SK-N-SH (cell line): ENCODE data around the gene PCSK5. TPM values are rescaled to one million over a fixed set of nuclear protein-coding genes. Genes with fewer than 3 reads are reported as not detected.

Source experiments
- CTCF ChIA-PET: fragments of 300-600, 350-600 bp; formaldehyde crosslinking; extraction: SDS; loops from one replicate; lab custom pipeline; 2021; lab: Yijun Ruan, JAX
- POLR2A ChIA-PET: fragments of 350-600 bp; sonication (Branson Sonifier 250); formaldehyde crosslinking; extraction: SDS; loops from one replicate; lab custom pipeline; 2020; ENCODE audit warnings: antibody characterized with exemption, inconsistent platforms; lab: Yijun Ruan, JAX
- DNase-seq: peaks from one replicate; pipeline ENCODE4 v3.0.0; 2012
- H2AFZ ChIP-seq: fragments of 200-600 bp; sonication (generic); 2 replicates; pipeline ENCODE4 v1.8.1; 2016; ENCODE audit warnings: antibody characterized with exemption, mild to moderate bottlenecking, low read depth
- H3F3A ChIP-seq: fragments of 200-600 bp; sonication (generic); replicated peaks from 2 replicates; pipeline ENCODE3; 2016; ENCODE audit warnings: antibody characterized with exemption, mild to moderate bottlenecking; ENCODE audit not compliant: insufficient read depth
- H3K27ac ChIP-seq, 2 experiments: fragments of 200-500 bp in 1 of 2; fragments of 200-600 bp in 1 of 2; sonication (Bioruptor generic) in 1 of 2; sonication (generic), shearing (Covaris generic) in 1 of 2; 2 replicates each; pipeline versions ENCODE4 v1.5.1 to v1.6.1; 2014 to 2016; ENCODE audit warnings: low read depth in 2 of 2, inconsistent platforms in 1 of 2, low read length in 1 of 2, mild to moderate bottlenecking in 1 of 2, mixed read lengths in 1 of 2
- H3K27me3 ChIP-seq: fragments of 200-600 bp; sonication (generic), shearing (Covaris generic); 2 replicates; pipeline ENCODE4 v1.6.1; 2016; ENCODE audit warnings: mixed run types; ENCODE audit not compliant: insufficient read depth
- H3K36me3 ChIP-seq, 2 experiments: fragments of 200-500 bp in 1 of 2; fragments of 200-600 bp in 1 of 2; sonication (Bioruptor generic) in 1 of 2; sonication (generic) in 1 of 2; replicated peaks in 1 of 2; 2 replicates each; pipeline versions ENCODE3 to v1.5.1; 2014 to 2016; ENCODE audit warnings: low read length in 1 of 2, mild to moderate bottlenecking in 1 of 2; ENCODE audit not compliant: insufficient read depth in 2 of 2, control insufficient read depth in 1 of 2
- H3K4me1 ChIP-seq, 2 experiments: fragments of 200-500 bp in 1 of 2; fragments of 200-600 bp in 1 of 2; sonication (Bioruptor generic) in 1 of 2; sonication (generic), shearing (Covaris generic) in 1 of 2; 2 replicates each; pipeline versions ENCODE4 v1.5.1 to v1.6.1; 2014 to 2016; ENCODE audit warnings: low read depth in 1 of 2, low read length in 1 of 2, mixed run types in 1 of 2; ENCODE audit not compliant: insufficient read depth in 2 of 2, control insufficient read depth in 1 of 2
- H3K4me2 ChIP-seq: fragments of 200-600 bp; sonication (generic), shearing (Covaris generic); 2 replicates; pipeline ENCODE4 v1.6.1; 2017; ENCODE audit warnings: mixed run types
- H3K4me3 ChIP-seq, 2 experiments: fragments of 200-500 bp in 1 of 2; fragments of 200-600 bp in 1 of 2; sonication (Bioruptor generic) in 1 of 2; sonication (generic), shearing (Covaris generic) in 1 of 2; 2 replicates each; pipeline versions ENCODE4 v1.5.1 to v1.8.1; 2014 to 2016; ENCODE audit warnings: low read depth in 2 of 2, inconsistent platforms in 1 of 2, low read length in 1 of 2, mild to moderate bottlenecking in 1 of 2, mixed read lengths in 1 of 2, moderate library complexity in 1 of 2
- H3K79me2 ChIP-seq: fragments of 200-600 bp; sonication (generic); 2 replicates; pipeline ENCODE4 v1.8.1; 2017; ENCODE audit warnings: mild to moderate bottlenecking; ENCODE audit not compliant: insufficient read depth
- H3K9ac ChIP-seq: fragments of 200-600 bp; sonication (generic); 2 replicates; pipeline ENCODE4 v1.6.1; 2017; ENCODE audit warnings: mixed run types
- H3K9me2 ChIP-seq: fragments of 200-600 bp; sonication (generic); 2 replicates; pipeline ENCODE4 v1.6.1; 2017; ENCODE audit warnings: mixed run types
- H3K9me3 ChIP-seq: fragments of 200-600 bp; sonication (generic); 2 replicates; pipeline ENCODE4 v1.6.1; 2017; ENCODE audit warnings: mixed run types, mild to moderate bottlenecking, moderate library complexity
- H4K20me1 ChIP-seq: fragments of 200-600 bp; sonication (generic); 2 replicates; pipeline ENCODE4 v1.6.1; 2017; ENCODE audit warnings: mild to moderate bottlenecking, mixed run types; ENCODE audit not compliant: insufficient read depth
- GABPA ChIP-seq: IDR thresholded peaks from 2 replicates; pipeline ENCODE4 v1.4.0; 2012; ENCODE audit warnings: low read depth, mild to moderate bottlenecking
- JUND ChIP-seq: IDR thresholded peaks from 2 replicates; pipeline ENCODE4 v1.4.0; 2012
- NFIC ChIP-seq: IDR thresholded peaks from 2 replicates; pipeline ENCODE4 v1.4.0; 2012; ENCODE audit warnings: borderline replicate concordance
- POLR2AphosphoS5 ChIP-seq: IDR thresholded peaks from 2 replicates; pipeline ENCODE4 v1.6.1; 2012; ENCODE audit warnings: low read depth, low read length
- RAD21 ChIP-seq: IDR thresholded peaks from 2 replicates; pipeline ENCODE4 v1.6.1; 2012; ENCODE audit warnings: mild to moderate bottlenecking, low read length
- SIN3A ChIP-seq: IDR thresholded peaks from 2 replicates; pipeline ENCODE4 v1.6.1; 2012; ENCODE audit warnings: low read depth, mild to moderate bottlenecking, low read length, moderate library complexity, borderline replicate concordance
- SMC3 ChIP-seq: IDR thresholded peaks from 2 replicates; pipeline ENCODE4 v1.6.1; 2012; ENCODE audit warnings: low read depth, low read length, improper control_type of control experiment
- TAF1 ChIP-seq: IDR thresholded peaks from 2 replicates; pipeline ENCODE4 v1.6.1; 2012; ENCODE audit warnings: low read depth, mild to moderate bottlenecking, low read length, moderate library complexity, borderline replicate concordance
- WGBS: methylation state at CpG from one replicate; pipeline ENCODE4 v1.1.6; 2017; ENCODE audit warnings: low lambda C conversion rate; 5-methylcytosine and 5-hydroxymethylcytosine counted together
- polyA plus RNA-seq, 3 experiments: library from polyadenylated mRNA; depleted of rRNA; stranded (reverse); fragments of >200 nt; gene quantifications; 2 replicates each; pipeline ENCODE4 v1.2.3, GENCODE V29; 2012
- TF ChIP-seq, protein P1 (sequence below): fragments of 200-600 bp; sonication (generic); IDR thresholded peaks from 2 replicates; pipeline ENCODE4 v1.6.1; 2017; ENCODE audit warnings: antibody characterized with exemption, mild to moderate bottlenecking, moderate library complexity
- TF ChIP-seq, protein P2 (sequence below): IDR thresholded peaks from 2 replicates; pipeline ENCODE4 v1.4.0; 2012; ENCODE audit warnings: low read depth, borderline replicate concordance
- TF ChIP-seq, protein P3 (sequence below): fragments of 150-350 bp; IDR thresholded peaks from 2 replicates; pipeline ENCODE4 v1.6.1; 2017; ENCODE audit warnings: antibody characterized with exemption, low read length, low read depth, borderline replicate concordance
- TF ChIP-seq, protein P4 (sequence below): IDR thresholded peaks from 2 replicates; pipeline ENCODE4 v1.4.0; 2012; ENCODE audit warnings: low read depth

PCSK5 gene
- polyA plus RNA-seq, 1 of the 3 experiments (the other 2 are of a cell fraction) = 0.08 TPM

DNA sequence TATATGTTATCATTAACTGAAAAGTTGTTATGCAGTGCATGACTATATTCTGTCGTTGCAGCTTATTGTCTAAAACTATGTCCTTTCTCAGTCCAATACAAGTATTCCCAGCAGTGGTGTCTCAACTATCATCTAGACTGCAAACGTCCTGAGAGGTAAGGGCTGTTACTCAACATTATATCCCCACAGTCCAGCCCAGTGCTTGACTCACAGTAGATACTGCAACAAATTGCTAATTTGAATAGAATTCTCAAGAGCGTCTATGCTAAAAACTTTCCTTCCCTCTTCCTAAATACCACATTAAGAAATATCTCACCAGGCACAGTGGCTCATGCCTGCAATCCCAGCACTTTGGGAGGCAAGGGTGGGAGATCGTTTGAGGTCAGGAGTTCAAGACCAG, 37.7 kb upstream of the PCSK5 start (continued):
- TF ChIP-seq, protein P1, sequence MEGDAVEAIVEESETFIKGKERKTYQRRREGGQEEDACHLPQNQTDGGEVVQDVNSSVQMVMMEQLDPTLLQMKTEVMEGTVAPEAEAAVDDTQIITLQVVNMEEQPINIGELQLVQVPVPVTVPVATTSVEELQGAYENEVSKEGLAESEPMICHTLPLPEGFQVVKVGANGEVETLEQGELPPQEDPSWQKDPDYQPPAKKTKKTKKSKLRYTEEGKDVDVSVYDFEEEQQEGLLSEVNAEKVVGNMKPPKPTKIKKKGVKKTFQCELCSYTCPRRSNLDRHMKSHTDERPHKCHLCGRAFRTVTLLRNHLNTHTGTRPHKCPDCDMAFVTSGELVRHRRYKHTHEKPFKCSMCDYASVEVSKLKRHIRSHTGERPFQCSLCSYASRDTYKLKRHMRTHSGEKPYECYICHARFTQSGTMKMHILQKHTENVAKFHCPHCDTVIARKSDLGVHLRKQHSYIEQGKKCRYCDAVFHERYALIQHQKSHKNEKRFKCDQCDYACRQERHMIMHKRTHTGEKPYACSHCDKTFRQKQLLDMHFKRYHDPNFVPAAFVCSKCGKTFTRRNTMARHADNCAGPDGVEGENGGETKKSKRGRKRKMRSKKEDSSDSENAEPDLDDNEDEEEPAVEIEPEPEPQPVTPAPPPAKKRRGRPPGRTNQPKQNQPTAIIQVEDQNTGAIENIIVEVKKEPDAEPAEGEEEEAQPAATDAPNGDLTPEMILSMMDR = no peak
- TF ChIP-seq JUND (no peak), TAF1 (no peak)

- no peaks in the 10 kb centered on the region for H3K9me2 ChIP-seq
- CTCF ChIA-PET = interaction anchor here (0.7 to 1.5 kb wide), 5 partner anchors 11 to 586 kb away, joined by 3 to 10 read pairs (median 3); no protein-coding TSS in a partner anchor
- POLR2A ChIA-PET = no interaction called here
- DNase-seq = no peak
- no peak overlapping the region for H3K4me3 ChIP-seq
- H3K9me3 ChIP-seq = no peaks in the 10 kb centered on the region
- H3K4me1 ChIP-seq = no peaks in the 10 kb centered on the region
- H3K27me3 ChIP-seq = no peaks in the 10 kb centered on the region
- no peak for TF ChIP-seq SMC3
- TF ChIP-seq TAF1 = no peak
- TF ChIP-seq JUND = no peak
- TF ChIP-seq, protein P2, sequence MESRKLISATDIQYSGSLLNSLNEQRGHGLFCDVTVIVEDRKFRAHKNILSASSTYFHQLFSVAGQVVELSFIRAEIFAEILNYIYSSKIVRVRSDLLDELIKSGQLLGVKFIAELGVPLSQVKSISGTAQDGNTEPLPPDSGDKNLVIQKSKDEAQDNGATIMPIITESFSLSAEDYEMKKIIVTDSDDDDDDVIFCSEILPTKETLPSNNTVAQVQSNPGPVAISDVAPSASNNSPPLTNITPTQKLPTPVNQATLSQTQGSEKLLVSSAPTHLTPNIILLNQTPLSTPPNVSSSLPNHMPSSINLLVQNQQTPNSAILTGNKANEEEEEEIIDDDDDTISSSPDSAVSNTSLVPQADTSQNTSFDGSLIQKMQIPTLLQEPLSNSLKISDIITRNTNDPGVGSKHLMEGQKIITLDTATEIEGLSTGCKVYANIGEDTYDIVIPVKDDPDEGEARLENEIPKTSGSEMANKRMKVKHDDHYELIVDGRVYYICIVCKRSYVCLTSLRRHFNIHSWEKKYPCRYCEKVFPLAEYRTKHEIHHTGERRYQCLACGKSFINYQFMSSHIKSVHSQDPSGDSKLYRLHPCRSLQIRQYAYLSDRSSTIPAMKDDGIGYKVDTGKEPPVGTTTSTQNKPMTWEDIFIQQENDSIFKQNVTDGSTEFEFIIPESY = no peak
- TF ChIP-seq, protein P3, sequence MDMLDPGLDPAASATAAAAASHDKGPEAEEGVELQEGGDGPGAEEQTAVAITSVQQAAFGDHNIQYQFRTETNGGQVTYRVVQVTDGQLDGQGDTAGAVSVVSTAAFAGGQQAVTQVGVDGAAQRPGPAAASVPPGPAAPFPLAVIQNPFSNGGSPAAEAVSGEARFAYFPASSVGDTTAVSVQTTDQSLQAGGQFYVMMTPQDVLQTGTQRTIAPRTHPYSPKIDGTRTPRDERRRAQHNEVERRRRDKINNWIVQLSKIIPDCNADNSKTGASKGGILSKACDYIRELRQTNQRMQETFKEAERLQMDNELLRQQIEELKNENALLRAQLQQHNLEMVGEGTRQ = no peak
- TF ChIP-seq, protein P1 = peak; percentile 54
- TF ChIP-seq SIN3A = no peak
- TF ChIP-seq NFIC = no peak
- no peak for TF ChIP-seq GABPA
- peak; percentile 42 for TF ChIP-seq RAD21
- TF ChIP-seq, protein P4, sequence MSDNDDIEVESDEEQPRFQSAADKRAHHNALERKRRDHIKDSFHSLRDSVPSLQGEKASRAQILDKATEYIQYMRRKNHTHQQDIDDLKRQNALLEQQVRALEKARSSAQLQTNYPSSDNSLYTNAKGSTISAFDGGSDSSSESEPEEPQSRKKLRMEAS = no peak
- TF ChIP-seq POLR2AphosphoS5 = no peak
- no peak overlapping the region for H3K4me2 ChIP-seq
- no peak overlapping the region for H3K27ac ChIP-seq
- H3F3A ChIP-seq = no peaks in the 10 kb centered on the region
- no peak overlapping the region for H3K9ac ChIP-seq
- no peaks in the 10 kb centered on the region for H4K20me1 ChIP-seq
- no peaks in the 10 kb centered on the region for H3K79me2 ChIP-seq
- WGBS = 2% methylated on average over 5 of the region's 5 CpGs
- no peaks in the 10 kb centered on the region for H3K36me3 ChIP-seq
- H2AFZ ChIP-seq = no peak overlapping the region
These were observed 35.0 kb upstream of the PCSK5 start for GRCh38 chr9:75855509-75855908.
